OCI-LY7 (cell line): ENCODE data around the gene NACA2.

Experiments used
- CTCF ChIP-seq: fragments of 200-600 bp; sonication (generic); conservative IDR thresholded peaks from 2 replicates; pipeline ENCODE4 v1.5.1; 2014; ENCODE audit warnings: mild to moderate bottlenecking, antibody characterized with exemption, low read length, moderate library complexity, mixed read lengths
- EZH2phosphoT487 ChIP-seq: fragments of 200-600 bp; sonication (generic); IDR thresholded peaks from 2 replicates; pipeline ENCODE4 v1.6.1; 2018; ENCODE audit warnings: low read depth, borderline replicate concordance, mild to moderate bottlenecking, mixed run types, antibody characterized with exemption, low read length, moderate library complexity, mixed read lengths

- TF ChIP-seq CTCF (no peak), EZH2phosphoT487 (no peak)
Measured at GRCh38 chr17:61598014-61598413, 7.0 kb upstream of the NACA2 start.
